Activated CD4-positive, alpha-beta T cell treated with anti-CD3 and anti-CD28 coated beads, Interleukin-2, amount 50 U/mL, for 1 hour (primary cell): ENCODE data around the gene OR11A1.

Source experiments
- DNase-seq: peaks from one replicate; pipeline ENCODE4 v3.0.0-alpha.2; 2020

The OR11A1 gene

DNA sequence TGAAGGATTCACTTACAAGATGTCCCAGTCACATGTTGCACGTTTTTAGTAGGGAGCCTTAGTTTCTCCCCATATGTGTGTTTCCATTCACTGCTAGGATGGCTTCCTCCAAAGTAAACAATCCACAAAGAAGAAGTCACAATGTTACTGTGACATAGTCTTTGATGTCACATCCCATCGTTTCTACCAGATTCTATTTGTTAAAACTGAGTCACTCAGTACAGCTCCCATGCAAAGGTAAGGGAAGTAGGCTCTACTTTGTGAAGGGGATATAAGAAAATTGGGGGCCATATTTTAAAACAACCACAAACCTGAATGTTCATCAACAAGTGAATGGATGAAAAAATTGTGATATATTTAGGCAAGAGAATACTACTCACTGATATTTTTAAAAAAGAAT, at the start of gene OR11A1, which contains the start of gene OR2H1:
TSS of gene OR11A1 (minus strand) at position 101 of the 400 bp plus-strand sequence. CDS start 29,430 bp downstream, outside the sequence.
TSS of gene OR2H1 (plus strand) at position 185 of the 400 bp plus-strand sequence. CDS start 4,615 bp downstream, outside the sequence.
- no peak for DNase-seq

DNA sequence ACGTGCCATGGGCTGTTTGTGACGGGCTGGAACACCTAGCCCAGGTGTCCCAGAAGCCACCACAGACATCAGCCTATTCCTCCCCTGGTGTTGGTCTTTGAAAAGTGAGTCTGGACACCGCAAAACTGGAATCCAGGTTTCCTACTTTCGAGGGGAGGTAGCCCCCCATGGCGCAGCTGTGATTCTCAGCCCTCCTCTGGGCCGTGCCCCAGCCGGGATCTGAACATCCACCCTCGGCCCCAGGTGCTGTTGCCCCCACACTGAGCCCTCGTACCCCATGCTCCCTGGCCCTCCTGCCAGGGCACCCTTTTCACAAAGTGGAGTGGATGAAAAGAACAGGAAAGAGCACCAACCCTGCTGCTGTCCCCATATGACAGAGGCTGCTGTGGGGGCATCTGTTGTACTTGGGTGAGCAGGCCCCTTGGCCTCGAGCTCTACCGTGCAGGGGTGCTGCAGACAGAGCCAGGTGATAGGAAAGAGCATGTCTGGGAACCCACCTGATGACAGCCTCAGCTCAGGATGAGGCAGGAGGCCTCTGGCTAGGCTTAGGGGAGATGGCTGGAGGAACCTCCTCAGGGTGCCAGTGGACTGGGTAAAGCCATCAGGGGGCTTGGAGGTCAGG, 49.7 kb upstream of the OR11A1 start:
- no peak for DNase-seq

DNA sequence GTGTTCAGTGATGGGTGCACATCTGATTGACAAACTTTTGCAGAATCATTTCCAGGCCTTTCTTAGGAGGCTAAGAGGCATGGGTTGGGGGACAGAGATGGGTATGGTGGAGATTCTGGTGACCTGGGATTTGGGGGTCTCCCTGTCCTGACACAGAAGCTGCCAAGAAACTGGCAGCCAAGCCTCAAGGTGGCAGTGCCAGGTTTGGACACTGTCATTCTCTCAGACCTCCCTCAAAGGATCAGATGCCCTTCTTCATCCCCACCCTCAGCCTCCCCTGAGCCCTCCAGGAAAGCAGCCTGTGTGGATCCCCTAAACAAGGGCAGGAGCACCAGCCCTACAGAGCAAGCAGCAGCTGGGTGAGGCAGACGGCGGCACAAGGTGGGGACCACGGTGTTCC, 48.9 kb upstream of the OR11A1 start:
- DNase-seq = no peak

GRCh38 chr6:29504961-29505360, 48.1 kb upstream of the OR11A1 start:
- DNase-seq = no peak

- no peak for DNase-seq
Measured at GRCh38 chr6:29502597-29502996, 45.7 kb upstream of the OR11A1 start.

DNA sequence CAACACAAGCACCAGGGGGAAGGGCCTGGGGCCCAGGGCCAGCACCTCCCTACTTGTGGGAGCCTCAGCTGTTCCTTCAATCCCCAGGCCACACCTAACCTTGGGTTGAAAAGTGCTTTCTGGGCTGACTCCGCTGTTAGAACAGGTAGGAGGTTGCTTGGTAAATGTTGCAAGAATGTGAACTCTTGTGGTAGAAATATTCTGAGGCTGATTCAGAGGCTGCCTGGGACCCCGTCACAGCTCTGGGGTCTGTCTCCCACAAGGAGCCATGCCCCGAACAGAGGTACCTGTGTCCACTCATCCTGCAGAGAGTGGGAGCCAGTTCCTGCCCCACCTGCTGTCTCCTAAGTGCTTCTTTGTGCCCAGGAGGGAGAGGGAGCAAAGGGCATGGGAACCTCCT, 45.3 kb upstream of the OR11A1 start:
- DNase-seq = no peak

DNA sequence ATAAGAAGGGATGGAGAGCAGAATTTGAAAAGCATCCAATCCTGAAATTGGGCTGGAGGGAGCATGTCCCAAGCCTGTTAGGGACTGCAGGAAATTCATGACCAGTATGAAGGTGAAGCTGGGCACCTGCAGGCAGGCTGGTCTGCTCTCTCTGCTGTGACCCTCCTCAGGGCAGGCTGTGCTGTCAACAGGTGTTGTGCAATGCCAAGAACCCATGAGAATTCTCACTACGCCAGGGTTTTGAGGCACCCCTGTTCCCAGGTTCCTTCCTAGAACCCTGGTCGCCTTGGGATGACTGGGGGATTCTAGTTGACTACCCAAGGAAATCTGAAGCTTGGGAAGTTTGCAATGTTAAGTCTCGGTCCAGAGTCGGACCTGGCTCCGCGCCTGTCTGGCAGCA, 44.2 kb upstream of the OR11A1 start:
- DNase-seq = no peak

- DNase-seq = no peak
Measured at GRCh38 chr6:29500594-29500993, 43.7 kb upstream of the OR11A1 start.

- no peak for DNase-seq
Measured at GRCh38 chr6:29499704-29500103, 42.8 kb upstream of the OR11A1 start.

DNA sequence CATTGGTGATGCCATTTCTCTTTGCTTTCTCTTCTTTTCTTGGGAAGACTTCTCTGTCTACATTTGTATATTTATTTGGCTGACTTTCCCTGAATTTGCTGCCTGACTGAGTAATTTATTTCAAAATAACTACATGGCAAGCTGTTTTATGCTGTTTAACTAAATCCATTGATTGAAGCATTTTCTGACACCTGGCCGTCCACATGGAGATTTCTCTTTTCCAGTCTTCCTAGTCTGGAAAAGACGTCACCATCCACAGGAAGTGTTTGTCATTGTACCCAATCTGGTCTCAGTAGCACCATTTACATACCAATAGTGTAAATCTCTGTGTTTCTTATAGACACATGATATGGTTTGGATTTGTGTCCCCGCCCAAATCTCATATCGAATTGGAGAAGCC, 40.1 kb upstream of the OR11A1 start:
- no peak for DNase-seq

DNA sequence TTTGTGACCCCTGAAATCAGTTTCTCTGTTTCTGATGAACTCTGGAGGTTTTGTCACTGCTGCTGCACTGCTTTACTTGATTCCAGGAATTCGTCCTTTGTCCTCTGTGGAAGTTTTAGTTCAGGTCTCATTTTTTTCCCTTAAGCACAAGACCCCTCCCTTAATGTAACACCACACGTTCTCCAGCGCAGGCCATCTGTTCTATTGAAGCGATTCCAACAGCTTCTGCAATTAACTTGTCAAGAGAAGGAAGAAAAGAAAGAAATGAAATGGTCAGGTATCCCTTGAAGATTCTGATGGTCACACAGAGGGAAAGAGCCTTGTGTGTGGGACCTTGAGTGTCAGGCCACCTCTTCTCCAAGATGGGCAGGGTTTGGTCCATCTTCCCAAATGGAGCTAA, 38.7 kb upstream of the OR11A1 start:
- no peak for DNase-seq

DNA sequence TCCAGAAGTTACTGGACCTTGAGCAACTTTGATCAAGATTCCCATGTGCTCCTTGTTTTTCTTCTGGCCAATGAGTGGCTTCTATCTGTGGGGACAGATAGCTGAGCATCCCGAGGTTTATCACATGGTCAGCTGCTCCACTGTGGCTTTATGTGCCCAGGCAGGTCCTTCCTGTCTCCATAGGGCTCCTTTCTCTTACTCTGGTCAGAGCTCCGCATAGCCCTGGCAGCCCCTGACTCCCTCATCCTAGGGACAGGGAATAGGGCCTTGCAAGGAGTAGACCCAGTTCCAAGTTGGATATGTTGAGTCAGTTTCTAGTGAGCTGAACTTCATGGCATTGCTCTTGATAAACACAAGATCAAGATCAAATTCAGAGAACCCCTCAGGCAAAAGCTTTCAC, 37.3 kb upstream of the OR11A1 start:
- no peak for DNase-seq

DNA sequence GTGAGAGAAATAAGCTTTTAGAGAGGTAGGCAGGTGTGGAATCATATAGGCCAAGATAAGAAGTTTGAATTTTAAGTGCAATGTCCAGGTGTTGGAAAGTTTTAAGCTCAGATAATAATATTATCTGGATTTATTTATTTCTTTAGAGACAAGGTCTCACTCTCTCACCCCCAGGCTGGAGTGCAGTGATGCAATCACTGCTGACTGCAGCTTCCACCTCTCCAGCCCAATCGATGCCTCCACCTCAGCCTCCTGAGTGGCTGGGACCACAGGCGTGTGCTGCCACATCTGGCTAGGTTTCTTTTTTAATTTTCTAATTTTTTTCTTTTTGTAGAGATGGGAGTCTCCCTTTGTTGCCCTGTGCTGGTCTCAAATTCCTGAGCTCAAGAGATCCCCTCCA, 36.4 kb upstream of the OR11A1 start:
- no peak for DNase-seq

DNA sequence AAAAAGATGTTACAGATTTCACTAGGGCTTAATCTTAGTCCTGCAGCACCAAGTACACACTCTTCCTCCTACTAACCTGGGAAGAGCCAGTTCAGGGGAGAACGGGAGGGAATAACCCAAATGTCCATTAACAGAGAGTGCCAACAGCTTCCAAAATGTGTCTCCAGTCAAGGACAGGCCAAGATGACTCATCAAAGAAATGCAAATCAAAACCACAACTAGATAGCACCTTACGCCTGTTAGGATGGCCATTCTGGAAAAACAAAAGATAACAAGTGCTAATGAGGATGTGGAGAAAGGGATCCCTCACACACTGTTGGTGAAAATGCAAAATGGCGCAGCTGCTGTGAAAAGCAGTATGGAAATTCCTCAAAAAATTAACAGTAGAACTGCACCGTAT, 34.7 kb upstream of the OR11A1 start:
- no peak for DNase-seq

DNA sequence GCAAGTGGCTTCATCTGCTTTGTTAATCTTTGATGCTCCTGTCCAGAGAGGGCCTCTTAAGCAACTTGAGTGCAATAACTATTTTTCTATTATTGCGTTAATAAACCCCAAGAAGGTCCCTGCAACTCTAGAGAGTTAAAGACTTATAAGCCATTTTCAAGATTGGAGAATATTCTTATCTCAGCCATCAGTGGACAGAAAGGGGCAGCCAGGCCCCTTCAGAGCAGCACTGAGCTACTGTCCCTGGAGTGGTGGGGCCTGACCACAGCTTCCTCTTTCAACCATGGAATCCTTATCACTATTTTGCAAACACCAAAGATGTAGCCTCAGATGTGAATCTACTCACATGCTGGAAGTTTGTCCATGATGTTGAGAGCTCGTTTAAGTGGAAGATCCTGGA, 33.7 kb upstream of the OR11A1 start:
- no peak for DNase-seq

GRCh38 chr6:29490055-29490454, 33.2 kb upstream of the OR11A1 start:
- DNase-seq = no peak

DNA sequence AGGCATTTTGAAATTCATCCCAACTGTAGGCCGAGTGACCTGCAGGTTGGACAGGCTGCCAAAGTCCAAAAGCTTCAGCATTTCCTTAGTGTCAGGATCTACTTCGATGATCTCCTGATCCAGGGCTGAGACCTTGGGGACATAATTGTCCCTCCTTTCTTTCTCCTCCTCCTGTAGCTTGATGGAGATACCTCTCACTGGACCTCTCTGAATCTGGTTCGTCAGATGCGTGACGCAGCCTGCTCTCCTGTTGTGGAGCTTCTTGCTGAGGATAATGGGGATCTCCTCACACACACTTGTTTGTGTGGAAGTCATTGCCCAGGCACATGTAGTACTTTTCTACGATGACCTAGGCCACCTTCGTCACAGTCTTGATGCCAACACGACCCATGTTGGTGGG, 32.4 kb upstream of the OR11A1 start:
- no peak for DNase-seq

DNA sequence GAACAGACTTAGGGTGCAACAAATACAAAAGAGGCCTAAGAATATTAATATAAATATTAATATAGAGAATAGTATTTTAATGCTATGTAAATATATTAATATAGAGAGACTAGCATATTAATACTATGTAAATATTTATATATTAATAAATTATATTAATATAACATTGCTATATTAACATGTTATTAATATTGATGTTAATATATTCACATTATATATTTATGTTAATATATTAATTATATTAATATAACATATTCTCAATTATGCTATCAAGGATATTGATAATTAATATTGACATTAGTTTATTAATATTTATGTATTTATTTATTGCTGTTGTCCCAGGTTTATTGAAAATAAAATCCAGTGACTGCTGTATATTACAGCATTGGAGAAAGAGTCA, 32.0 kb upstream of the OR11A1 start:
- no peak for DNase-seq

GRCh38 chr6:29487660-29488059, 30.8 kb upstream of the OR11A1 start, which contains the start of gene MAS1L:
Gene MAS1L, minus strand, starts transcription at chr6:29487956. Its CDS starts 54 bp downstream, at chr6:29487902.
- DNase-seq = no peak

DNA sequence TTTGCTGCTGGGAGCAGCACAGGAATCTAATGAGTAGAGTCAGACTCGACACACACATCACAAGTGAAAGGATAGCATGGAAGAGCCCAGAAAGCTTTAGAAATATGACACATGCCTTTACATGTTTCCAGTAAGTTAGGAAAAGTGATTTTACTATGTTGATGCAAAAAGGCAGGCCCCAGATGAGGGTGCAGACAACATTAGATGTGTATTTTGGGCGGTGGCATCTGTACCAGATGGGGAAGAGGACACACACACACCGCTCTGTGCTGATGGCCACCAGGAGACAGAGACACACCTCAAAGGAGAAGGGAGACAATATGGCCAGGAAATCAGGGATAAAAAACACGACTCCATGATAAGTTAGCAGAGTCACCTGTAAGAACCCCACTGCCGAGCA, 30.3 kb upstream of the OR11A1 start:
- no peak for DNase-seq

GRCh38 chr6:29486577-29486976, 29.7 kb upstream of the OR11A1 start:
- no peak for DNase-seq

DNA sequence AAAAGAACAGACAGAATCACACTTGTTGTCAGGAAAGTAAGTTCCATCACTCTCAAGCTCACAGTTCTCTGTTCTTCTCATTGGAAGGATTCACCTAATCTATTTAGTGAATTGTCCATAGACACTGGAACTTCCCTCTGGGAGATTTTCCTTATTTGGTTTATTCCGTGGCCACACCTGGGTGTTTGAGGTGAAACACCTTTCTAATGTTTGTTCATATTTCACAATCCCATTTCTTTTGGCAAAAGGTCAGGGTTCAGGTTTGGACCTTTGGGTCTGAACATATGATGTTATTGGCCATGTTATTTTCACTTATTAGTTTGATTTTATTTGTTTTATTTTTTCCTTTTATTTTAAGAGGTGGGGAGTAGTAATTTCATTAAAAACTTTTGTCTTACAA, 26.9 kb upstream of the OR11A1 start:
- no peak for DNase-seq

- DNase-seq = no peak
Measured at GRCh38 chr6:29483186-29483585, 26.3 kb upstream of the OR11A1 start.

DNA sequence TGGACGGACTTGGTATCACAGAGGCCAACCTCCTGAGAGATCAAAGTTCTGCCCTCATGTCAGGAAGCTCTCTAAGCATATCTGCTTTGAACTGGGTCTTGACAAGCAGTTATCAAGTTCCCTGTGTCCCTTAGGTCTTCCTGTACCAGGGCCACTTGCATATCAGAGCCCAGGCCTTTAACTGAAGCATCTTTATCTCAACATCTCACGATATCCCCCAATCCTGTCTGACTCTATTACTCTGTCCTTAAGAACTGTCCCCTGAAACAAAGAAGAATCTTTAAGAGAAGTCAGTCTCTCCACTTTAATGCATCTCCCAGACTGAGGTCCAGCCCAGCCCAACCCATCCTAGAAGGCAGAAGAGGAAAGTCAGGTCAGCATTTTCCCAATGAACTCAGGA, 22.7 kb upstream of the OR11A1 start:
- DNase-seq = no peak

DNA sequence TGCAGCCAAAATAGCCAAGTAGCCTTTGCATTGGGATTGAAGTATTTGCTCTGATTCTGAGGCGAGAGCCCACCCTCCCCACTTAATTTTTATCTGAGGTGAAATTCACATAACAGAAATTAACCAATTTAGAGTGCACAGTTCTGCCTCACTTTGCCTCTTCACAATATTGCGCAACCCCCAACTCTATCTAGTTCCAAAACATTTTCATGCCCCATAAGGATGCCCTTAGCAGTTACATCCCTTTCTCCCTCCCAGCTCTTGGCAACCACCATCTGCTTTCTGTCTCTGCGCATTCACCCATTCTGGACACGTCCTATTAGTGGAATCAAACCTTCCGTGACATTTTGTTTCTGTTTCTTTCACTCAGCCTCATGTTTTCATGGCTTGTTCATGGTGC, 21.9 kb upstream of the OR11A1 start:
- DNase-seq = no peak
